ENCODE data around the gene ARL15.
"Not testable (repeated sequence)": the region's sequence is repeated elsewhere in the genome, so short reads cannot be mapped to it uniquely, and the experiment has no call there.

DNA sequence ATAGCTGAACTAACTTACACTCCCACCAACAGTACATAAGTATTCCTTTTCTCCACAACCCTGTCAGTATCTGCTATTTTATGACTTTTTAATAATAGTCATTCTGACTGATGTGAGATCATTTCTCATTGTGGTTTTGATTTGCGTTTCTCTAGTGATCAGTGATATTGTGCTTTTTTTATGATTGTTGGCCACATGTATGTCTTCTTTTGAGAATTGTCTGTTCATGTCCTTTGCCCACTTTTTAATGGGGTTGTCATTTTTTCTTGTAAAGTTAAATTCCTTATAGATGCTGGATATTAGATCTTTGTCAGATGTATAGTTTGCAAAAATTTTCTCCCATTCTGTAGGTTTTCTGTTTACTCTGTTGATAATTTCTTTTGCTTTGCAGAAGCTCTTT is 42.2 kb upstream of the ARL15 start:
- TF ChIP-seq CTCF (conservative IDR thresholded peaks at IDR 0.05; ENCODE audit: low read depth, low read length); EZH2 (IDR thresholded peaks at IDR 0.05; ENCODE audit: borderline replicate concordance, low read depth, low read length, poor library complexity, severe bottlenecking): not testable (repeated sequence)
